ENCODE measurements around the gene CIZ1. TPM values are rescaled to one million over a fixed set of nuclear protein-coding genes. Genes with fewer than 3 reads are reported as not detected.

CIZ1 gene
- total and polyA plus RNA-seq, 4 donors, result 18.5 to 157 (median 90.8) TPM

DNA sequence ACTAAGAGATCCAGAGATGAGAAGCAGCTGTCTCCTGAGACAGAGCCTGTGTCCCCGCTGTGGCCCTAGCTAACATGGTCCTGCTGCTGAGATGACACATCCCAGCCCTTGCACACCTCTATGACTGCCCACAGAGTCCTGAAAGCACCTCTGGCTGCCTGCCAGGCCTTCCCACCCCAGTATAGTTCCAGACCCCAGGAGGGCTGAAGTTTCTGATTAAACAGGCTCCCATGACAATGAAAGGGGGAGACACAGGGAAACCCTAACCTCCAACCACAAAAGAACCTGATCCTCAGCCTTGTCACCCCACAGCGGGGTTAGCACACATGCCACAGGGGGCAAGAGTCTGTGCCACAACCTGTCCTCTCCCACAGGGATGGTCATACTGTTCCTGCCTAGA, 15.6 kb downstream of the CIZ1 start:
- no peak overlapping the region for H3K27ac ChIP-seq (ENCODE audit: low read depth, low read length)
- DNase-seq (ENCODE audit: low read depth in 4 of 6, low spot score in 6 of 6), result no peak
- no peaks in the 10 kb centered on the region for H3K9me3 ChIP-seq (ENCODE audit: control insufficient read depth, insufficient read depth, low read length)
- H3K27me3 ChIP-seq (ENCODE audit: control insufficient read depth, insufficient read depth, low read length), result no peaks in the 10 kb centered on the region
- H3K4me1 ChIP-seq (ENCODE audit: control insufficient read depth, insufficient read depth, low read length), result no peaks in the 10 kb centered on the region
- WGBS (ENCODE audit: insufficient coverage), result 90% methylated on average over 2 of the region's 2 CpGs
- no peak overlapping the region for H3K4me3 ChIP-seq (ENCODE audit: low read depth, low read length)
- H3K36me3 ChIP-seq (ENCODE audit: control insufficient read depth, insufficient read depth, low read length), result peaks cover 81% of the 10 kb centered on the region

- Histone ChIP-seq H3K27me3 (ENCODE audit: control insufficient read depth, insufficient read depth, low read length) (no peaks in the 10 kb centered on the region), H3K4me3 (ENCODE audit: low read depth, low read length) (no peak overlapping the region), H3K27ac (ENCODE audit: low read depth, low read length) (no peak overlapping the region), H3K9me3 (ENCODE audit: control insufficient read depth, insufficient read depth, low read length) (no peaks in the 10 kb centered on the region), H3K4me1 (ENCODE audit: control insufficient read depth, insufficient read depth, low read length) (no peaks in the 10 kb centered on the region), H3K36me3 (ENCODE audit: control insufficient read depth, insufficient read depth, low read length) (peaks cover 80% of the 10 kb centered on the region)
- WGBS (ENCODE audit: insufficient coverage), result 77% methylated on average over 7 of the region's 8 CpGs
- DNase-seq (ENCODE audit: low read depth in 4 of 6, low spot score in 6 of 6), result no peak
Observed at GRCh38 chr9:128175102-128175563, 16.2 kb downstream of the CIZ1 start.

GRCh38 chr9:128174062-128174461, 17.3 kb downstream of the CIZ1 start:
- H3K27ac ChIP-seq (ENCODE audit: low read depth, low read length), result no peak overlapping the region
- no peaks in the 10 kb centered on the region for H3K9me3 ChIP-seq (ENCODE audit: control insufficient read depth, insufficient read depth, low read length)
- H3K4me3 ChIP-seq (ENCODE audit: low read depth, low read length), result no peak overlapping the region
- H3K4me1 ChIP-seq (ENCODE audit: control insufficient read depth, insufficient read depth, low read length), result no peaks in the 10 kb centered on the region
- DNase-seq (ENCODE audit: low read depth in 4 of 6, low spot score in 6 of 6), result no peak
- no peaks in the 10 kb centered on the region for H3K27me3 ChIP-seq (ENCODE audit: control insufficient read depth, insufficient read depth, low read length)
- H3K36me3 ChIP-seq (ENCODE audit: control insufficient read depth, insufficient read depth, low read length), result peaks cover 80% of the 10 kb centered on the region
- WGBS (ENCODE audit: insufficient coverage), result 100% methylated on average over 1 of the region's 4 CpGs

GRCh38 chr9:128169925-128170324, 21.4 kb downstream of the CIZ1 start:
- Histone ChIP-seq H3K27ac (ENCODE audit: low read depth, low read length) (no peak overlapping the region), H3K36me3 (ENCODE audit: control insufficient read depth, insufficient read depth, low read length) (peaks cover 79% of the 10 kb centered on the region)

GRCh38 chr9:128169492-128169891, 21.9 kb downstream of the CIZ1 start:
- Histone ChIP-seq H3K4me1 (ENCODE audit: control insufficient read depth, insufficient read depth, low read length) (no peaks in the 10 kb centered on the region), H3K36me3 (ENCODE audit: control insufficient read depth, insufficient read depth, low read length) (peaks cover 80% of the 10 kb centered on the region), H3K9me3 (ENCODE audit: control insufficient read depth, insufficient read depth, low read length) (no peaks in the 10 kb centered on the region), H3K27ac (ENCODE audit: low read depth, low read length) (no peak overlapping the region), H3K4me3 (ENCODE audit: low read depth, low read length) (no peak overlapping the region), H3K27me3 (ENCODE audit: control insufficient read depth, insufficient read depth, low read length) (no peaks in the 10 kb centered on the region)
- 91% methylated on average over 8 of the region's 8 CpGs for WGBS (ENCODE audit: insufficient coverage)
- no peak for DNase-seq (ENCODE audit: low read depth in 4 of 6, low spot score in 6 of 6)

More at GRCh38 chr9:128169925-128170324, 21.4 kb downstream of the CIZ1 start:
- no peaks in the 10 kb centered on the region for H3K27me3 ChIP-seq (ENCODE audit: control insufficient read depth, insufficient read depth, low read length)
- 96% methylated on average over 5 of the region's 8 CpGs for whole genome bisulfite sequencing (ENCODE audit: insufficient coverage)
- peak in 1 of 6 donors; percentile 73 for DNase-seq (ENCODE audit: low read depth in 4 of 6, low spot score in 6 of 6)
- no peaks in the 10 kb centered on the region for H3K4me1 ChIP-seq (ENCODE audit: control insufficient read depth, insufficient read depth, low read length)
- H3K4me3 ChIP-seq (ENCODE audit: low read depth, low read length), result no peak overlapping the region
- no peaks in the 10 kb centered on the region for H3K9me3 ChIP-seq (ENCODE audit: control insufficient read depth, insufficient read depth, low read length)

GRCh38 chr9:128168731-128169308, 22.6 kb downstream of the CIZ1 start:
- 85% methylated on average over 8 of the region's 8 CpGs for whole genome bisulfite sequencing (ENCODE audit: insufficient coverage)
- Histone ChIP-seq H3K9me3 (ENCODE audit: control insufficient read depth, insufficient read depth, low read length) (no peaks in the 10 kb centered on the region), H3K27ac (ENCODE audit: low read depth, low read length) (no peak overlapping the region), H3K4me3 (ENCODE audit: low read depth, low read length) (no peak overlapping the region), H3K27me3 (ENCODE audit: control insufficient read depth, insufficient read depth, low read length) (no peaks in the 10 kb centered on the region), H3K4me1 (ENCODE audit: control insufficient read depth, insufficient read depth, low read length) (no peaks in the 10 kb centered on the region), H3K36me3 (ENCODE audit: control insufficient read depth, insufficient read depth, low read length) (peaks cover 80% of the 10 kb centered on the region)
- DNase-seq (ENCODE audit: low read depth in 4 of 6, low spot score in 6 of 6), result no peak

DNA sequence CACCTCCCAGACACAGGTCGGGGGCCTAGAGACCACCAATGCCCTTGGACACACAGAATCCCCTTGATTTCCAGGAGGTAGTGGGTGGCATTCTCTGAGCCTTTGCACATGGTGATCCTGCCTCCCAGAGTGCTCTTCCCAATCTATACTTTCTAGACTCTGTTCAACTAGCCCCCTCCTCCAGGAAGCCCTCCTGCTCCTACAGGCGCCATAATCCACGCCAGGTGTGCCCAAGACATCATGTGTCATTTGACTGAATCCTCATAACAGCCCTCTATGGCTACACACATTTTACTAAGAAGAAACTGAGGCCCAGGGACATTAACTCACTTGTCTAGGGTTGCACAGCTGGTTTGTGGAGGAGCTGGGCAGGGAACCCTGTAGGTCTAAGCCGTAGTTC, 24.2 kb downstream of the CIZ1 start:
- Histone ChIP-seq H3K36me3 (ENCODE audit: control insufficient read depth, insufficient read depth, low read length) (peaks cover 89% of the 10 kb centered on the region), H3K27ac (ENCODE audit: low read depth, low read length) (no peak overlapping the region), H3K27me3 (ENCODE audit: control insufficient read depth, insufficient read depth, low read length) (no peaks in the 10 kb centered on the region), H3K4me3 (ENCODE audit: low read depth, low read length) (no peak overlapping the region), H3K9me3 (ENCODE audit: control insufficient read depth, insufficient read depth, low read length) (no peaks in the 10 kb centered on the region), H3K4me1 (ENCODE audit: control insufficient read depth, insufficient read depth, low read length) (peaks cover 2% of the 10 kb centered on the region)
- DNase-seq (ENCODE audit: low read depth in 4 of 6, low spot score in 6 of 6), result no peak
- WGBS (ENCODE audit: insufficient coverage), result 100% methylated on average over 2 of the region's 4 CpGs

DNA sequence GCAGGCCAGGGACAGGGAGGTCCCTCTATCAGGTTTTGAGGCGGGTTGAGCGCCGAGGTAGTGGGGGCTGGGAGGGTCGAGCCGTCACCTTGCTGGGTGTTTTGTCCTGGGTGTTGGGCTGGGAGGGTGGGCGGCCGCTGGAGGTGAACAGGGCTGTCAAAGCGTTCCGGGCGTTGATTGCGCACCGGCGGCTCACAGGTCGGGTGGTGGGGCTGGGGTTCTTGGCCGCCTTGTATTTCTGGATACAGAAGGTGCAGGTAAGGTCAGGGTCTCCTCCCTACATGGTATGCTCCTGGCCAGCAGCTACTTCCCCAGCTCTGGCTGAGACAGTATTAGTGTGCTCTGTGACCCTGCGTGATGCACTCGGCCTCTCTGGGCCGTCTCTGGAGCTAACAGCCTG, 25.2 kb downstream of the CIZ1 start:
- peaks cover 12% of the 10 kb centered on the region for H3K4me1 ChIP-seq (ENCODE audit: control insufficient read depth, insufficient read depth, low read length)
- no peak overlapping the region for H3K27ac ChIP-seq (ENCODE audit: low read depth, low read length)
- no peaks in the 10 kb centered on the region for H3K9me3 ChIP-seq (ENCODE audit: control insufficient read depth, insufficient read depth, low read length)
- DNase-seq (ENCODE audit: low read depth in 4 of 6, low spot score in 6 of 6), result no peak
- H3K4me3 ChIP-seq (ENCODE audit: low read depth, low read length), result no peak overlapping the region
- peaks cover 89% of the 10 kb centered on the region for H3K36me3 ChIP-seq (ENCODE audit: control insufficient read depth, insufficient read depth, low read length)
- WGBS (ENCODE audit: insufficient coverage), result 100% methylated on average over 3 of the region's 18 CpGs
- H3K27me3 ChIP-seq (ENCODE audit: control insufficient read depth, insufficient read depth, low read length), result no peaks in the 10 kb centered on the region

DNA sequence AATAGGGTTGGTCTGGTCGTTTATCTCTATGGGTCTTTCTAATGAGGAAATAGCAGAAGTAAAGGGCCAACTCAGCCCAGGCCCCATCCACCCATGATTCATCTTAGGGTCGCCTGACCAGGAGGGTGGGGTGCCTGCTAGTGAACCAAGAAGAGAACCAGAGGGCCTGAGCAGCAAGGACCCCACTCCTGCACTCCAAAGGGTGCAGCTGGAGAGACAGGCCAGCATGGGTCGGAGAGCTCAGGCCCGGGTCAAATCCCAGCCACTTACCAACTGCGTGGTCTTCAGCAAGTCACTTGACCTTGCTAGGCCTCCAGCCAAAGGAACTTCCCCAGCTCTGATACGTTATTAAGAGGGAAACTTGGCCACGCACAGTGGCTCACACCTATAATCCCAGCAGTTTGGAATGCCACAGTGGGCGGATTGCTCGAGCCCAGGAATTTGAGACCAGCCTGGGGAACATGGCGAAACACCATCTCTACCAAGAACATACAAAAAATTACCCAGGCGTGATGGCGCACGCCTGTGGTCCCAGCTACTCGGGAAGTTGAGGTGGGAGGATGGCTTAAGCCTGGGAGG, 27.0 kb downstream of the CIZ1 start:
- WGBS (ENCODE audit: insufficient coverage), result 90% methylated on average over 9 of the region's 14 CpGs
- H3K4me1 ChIP-seq (ENCODE audit: control insufficient read depth, insufficient read depth, low read length), result peaks cover 23% of the 10 kb centered on the region
- no peaks in the 10 kb centered on the region for H3K9me3 ChIP-seq (ENCODE audit: control insufficient read depth, insufficient read depth, low read length)
- no peak overlapping the region for H3K4me3 ChIP-seq (ENCODE audit: low read depth, low read length)
- no peak for DNase-seq (ENCODE audit: low read depth in 4 of 6, low spot score in 6 of 6)
- no peaks in the 10 kb centered on the region for H3K27me3 ChIP-seq (ENCODE audit: control insufficient read depth, insufficient read depth, low read length)
- H3K36me3 ChIP-seq (ENCODE audit: control insufficient read depth, insufficient read depth, low read length), result peaks cover 72% of the 10 kb centered on the region
- no peak overlapping the region for H3K27ac ChIP-seq (ENCODE audit: low read depth, low read length)

Data from spinal cord (tissue), 10 donors.